Neural crest cell (in vitro differentiated cells): ENCODE data around the gene WNK2. TPM values are rescaled to one million over a fixed set of nuclear protein-coding genes. Genes with fewer than 3 reads are reported as not detected.

Source experiments
- DNase-seq: peaks from one replicate; pipeline ENCODE4 v3.0.0; 2021; ENCODE audit warnings: low read depth, mixed read lengths, low spot score
- H3K27ac Mint-ChIP-seq: one replicate; pipeline ENCODE4 v1.8.0; 2021; ENCODE audit warnings: mild to moderate bottlenecking, mixed read lengths; ENCODE audit not compliant: unreplicated experiment
- H3K27me3 Mint-ChIP-seq: 2 replicates; pipeline ENCODE4 v1.8.0; 2021; ENCODE audit warnings: low read depth, mild to moderate bottlenecking, mixed read lengths
- H3K36me3 Mint-ChIP-seq: 2 replicates; pipeline ENCODE4 v1.8.0; 2021; ENCODE audit warnings: low read depth, mild to moderate bottlenecking, mixed read lengths
- H3K4me1 Mint-ChIP-seq: 2 replicates; pipeline ENCODE4 v1.8.0; 2021; ENCODE audit warnings: mixed read lengths
- H3K4me3 Mint-ChIP-seq: one replicate; pipeline ENCODE4 v1.8.0; 2021; ENCODE audit warnings: mild to moderate bottlenecking, mixed read lengths
- H3K9me3 Mint-ChIP-seq: 2 replicates; pipeline ENCODE4 v1.8.0; 2021; ENCODE audit warnings: mixed read lengths
- total RNA-seq: library from RNA; stranded (reverse); gene quantifications from 2 replicates; pipeline ENCODE4 v1.2.1, GENCODE V29; 2021
- TF ChIP-seq, protein P1 (sequence below): fragments of 200-600 bp; sonication (generic); conservative IDR thresholded peaks from 2 replicates; pipeline ENCODE4 v1.5.0; 2021; ENCODE audit warnings: antibody characterized with exemption, mild to moderate bottlenecking

The WNK2 gene
- total RNA-seq, 1 donor from 2014 or later: 27.8 TPM

DNA sequence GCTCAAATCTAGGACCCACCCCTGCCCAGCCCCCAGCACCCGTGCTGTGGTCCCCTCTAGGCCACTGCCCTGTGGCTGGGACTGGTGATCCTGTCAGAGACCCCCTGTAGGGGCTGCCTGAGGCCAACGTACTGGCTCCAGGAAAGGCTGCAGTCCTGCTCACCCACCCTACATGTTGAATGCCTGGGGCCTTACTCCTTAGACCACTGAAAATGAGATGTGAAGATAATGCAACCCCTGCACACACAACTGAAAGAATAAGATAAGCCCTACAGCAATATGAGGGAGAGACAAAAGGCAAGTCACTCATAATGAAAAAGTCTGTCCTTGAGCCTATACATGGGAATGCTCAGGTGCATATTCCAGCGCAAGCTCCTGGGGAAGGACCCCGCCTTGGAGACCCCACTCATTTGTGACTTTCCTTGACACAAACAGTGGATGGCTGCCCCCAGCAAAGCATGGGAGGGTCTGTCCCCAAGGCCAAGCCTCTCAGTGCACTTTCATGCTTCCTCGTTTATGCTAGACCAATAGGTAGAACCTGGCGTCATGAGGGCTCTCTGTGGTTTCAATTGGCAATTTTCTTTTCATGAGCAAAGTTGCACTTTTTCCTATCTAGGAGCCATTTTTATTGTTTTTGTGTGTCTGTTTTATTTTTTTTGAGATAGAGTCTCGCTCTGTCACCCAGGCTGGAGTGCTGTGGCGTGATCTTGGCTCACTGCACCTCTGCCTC lies 12.5 kb upstream of the WNK2 start:
- no peaks in the 10 kb centered on the region for H3K36me3 Mint-ChIP-seq
- no peak for DNase-seq
- H3K27me3 Mint-ChIP-seq: no peaks in the 10 kb centered on the region
- peaks cover 7% of the 10 kb centered on the region for H3K4me1 Mint-ChIP-seq
- no peak overlapping the region for H3K27ac Mint-ChIP-seq
- H3K4me3 Mint-ChIP-seq: no peak overlapping the region
- TF ChIP-seq, protein P1, sequence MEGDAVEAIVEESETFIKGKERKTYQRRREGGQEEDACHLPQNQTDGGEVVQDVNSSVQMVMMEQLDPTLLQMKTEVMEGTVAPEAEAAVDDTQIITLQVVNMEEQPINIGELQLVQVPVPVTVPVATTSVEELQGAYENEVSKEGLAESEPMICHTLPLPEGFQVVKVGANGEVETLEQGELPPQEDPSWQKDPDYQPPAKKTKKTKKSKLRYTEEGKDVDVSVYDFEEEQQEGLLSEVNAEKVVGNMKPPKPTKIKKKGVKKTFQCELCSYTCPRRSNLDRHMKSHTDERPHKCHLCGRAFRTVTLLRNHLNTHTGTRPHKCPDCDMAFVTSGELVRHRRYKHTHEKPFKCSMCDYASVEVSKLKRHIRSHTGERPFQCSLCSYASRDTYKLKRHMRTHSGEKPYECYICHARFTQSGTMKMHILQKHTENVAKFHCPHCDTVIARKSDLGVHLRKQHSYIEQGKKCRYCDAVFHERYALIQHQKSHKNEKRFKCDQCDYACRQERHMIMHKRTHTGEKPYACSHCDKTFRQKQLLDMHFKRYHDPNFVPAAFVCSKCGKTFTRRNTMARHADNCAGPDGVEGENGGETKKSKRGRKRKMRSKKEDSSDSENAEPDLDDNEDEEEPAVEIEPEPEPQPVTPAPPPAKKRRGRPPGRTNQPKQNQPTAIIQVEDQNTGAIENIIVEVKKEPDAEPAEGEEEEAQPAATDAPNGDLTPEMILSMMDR: no peak
- no peaks in the 10 kb centered on the region for H3K9me3 Mint-ChIP-seq

DNA sequence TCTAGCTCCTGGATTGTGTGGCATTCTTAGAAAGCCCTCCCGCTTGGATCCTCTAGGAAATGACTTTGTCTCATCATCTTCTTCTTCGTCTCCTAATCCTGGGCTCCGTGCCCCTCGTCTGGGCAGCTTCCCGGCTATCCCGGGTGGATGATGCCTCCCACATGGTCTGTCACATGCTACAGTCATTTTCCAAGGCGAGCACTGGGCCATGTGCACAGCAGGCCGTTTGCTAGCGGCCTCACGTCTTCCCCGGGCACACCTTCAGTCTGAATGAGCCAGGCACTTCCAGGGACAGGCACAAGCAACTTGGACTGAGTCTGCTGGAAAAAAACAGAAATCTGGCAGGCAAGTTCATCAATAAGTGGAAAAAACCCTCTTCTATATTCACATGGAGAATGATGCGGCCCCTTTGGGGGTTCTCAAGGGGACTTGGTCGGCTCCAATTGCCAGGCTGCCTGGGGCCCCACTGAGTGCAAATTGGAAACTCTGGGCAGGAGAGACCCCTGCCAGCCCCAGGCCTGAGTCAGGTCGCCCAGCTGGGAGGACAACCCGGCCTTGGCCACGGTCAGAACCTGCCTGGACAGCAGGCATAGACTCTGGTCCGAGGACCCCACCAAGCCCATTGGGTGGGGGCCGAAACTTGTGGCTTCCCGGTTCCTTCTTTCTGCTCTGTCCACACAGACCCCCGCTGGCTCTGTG lies 11.1 kb upstream of the WNK2 start:
- Mint-ChIP-seq H3K27ac (no peak overlapping the region), H3K4me3 (no peak overlapping the region), H3K9me3 (no peaks in the 10 kb centered on the region), H3K27me3 (peaks cover 4% of the 10 kb centered on the region), H3K36me3 (no peaks in the 10 kb centered on the region), H3K4me1 (peaks cover 7% of the 10 kb centered on the region)
- DNase-seq: no peak
- TF ChIP-seq, protein P1: no peak

DNA sequence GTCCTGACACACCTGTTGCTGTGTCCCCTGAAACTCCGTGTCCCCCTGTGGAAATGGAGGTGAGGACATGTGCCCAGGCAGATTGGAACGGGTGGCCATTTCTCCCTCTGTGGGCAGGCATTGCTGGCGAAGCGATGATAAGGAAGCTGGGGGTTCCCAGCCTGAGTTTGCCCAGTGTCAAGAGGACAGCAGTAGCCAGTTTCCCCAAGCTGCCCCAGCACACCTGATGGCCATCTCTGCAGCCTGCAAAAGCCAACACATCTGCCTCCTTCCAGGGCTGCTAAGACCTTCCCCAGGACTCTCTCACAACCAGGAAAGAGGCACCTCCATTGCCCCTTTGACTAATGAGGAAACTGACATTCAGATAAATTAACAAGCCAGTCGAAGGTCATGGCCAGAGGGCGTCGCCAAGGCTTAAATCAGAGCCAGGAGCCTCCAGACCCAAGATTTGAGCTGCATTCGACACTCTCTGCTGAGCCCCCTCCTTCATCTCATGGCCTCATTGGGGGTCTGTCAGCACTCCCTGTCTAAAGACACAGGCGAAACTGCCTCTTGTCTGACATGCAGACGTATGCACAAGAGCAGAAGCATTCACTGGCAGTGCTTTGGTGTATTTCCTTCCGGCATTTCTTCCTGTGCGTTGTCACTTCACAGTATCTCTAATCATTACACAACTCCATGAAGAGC lies 10.4 kb upstream of the WNK2 start:
- Mint-ChIP-seq H3K27ac (no peak overlapping the region), H3K4me3 (no peak overlapping the region), H3K27me3 (peaks cover 5% of the 10 kb centered on the region), H3K9me3 (no peaks in the 10 kb centered on the region), H3K36me3 (no peaks in the 10 kb centered on the region), H3K4me1 (peaks cover 7% of the 10 kb centered on the region)
- TF ChIP-seq, protein P1: no peak
- DNase-seq: no peak

DNA sequence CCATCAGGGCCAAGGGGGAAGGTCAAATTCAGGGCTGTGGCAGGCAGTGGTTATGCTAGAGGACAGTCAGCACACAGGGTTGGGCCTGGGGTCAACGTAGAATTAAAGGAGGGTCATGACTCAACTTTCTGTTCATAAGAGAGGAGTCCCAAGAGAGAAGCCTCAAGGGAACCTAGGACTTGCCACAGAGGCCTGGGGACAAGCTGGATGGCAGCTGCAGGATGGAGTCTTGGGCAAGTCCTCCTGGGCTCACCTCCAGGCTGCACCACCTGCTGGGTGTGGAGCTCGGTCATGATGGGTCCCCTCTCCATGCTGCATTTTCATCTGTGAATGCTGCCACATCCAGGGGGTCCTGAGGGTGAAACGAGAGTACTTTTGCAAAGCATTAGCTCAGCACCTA lies 9.0 kb upstream of the WNK2 start:
- Mint-ChIP-seq H3K9me3 (no peaks in the 10 kb centered on the region), H3K27me3 (peaks cover 10% of the 10 kb centered on the region), H3K36me3 (no peaks in the 10 kb centered on the region), H3K4me1 (peaks cover 7% of the 10 kb centered on the region), H3K4me3 (no peak overlapping the region), H3K27ac (no peak overlapping the region)
- TF ChIP-seq, protein P1: no peak
- no peak for DNase-seq

DNA sequence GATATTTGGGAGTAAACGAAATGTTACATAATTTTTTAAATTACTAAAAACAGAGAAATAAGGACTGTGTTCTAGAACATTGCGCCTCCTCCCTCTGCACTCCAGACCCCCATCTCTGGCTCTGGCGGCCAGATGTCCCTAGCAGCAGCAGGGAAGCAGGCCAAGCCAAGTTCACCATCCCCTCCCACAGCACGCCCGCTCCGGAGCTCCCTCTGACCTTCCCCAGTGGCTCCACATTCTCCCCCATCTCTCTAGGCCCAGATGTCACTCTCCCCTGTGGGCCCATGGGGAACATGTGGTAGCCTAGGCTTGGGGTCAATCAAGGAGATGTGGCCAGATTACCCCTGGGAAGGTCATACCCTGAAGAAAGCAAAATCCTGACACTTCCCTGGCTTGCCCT lies 6.3 kb upstream of the WNK2 start:
- H3K36me3 Mint-ChIP-seq: no peaks in the 10 kb centered on the region
- TF ChIP-seq, protein P1: no peak
- H3K9me3 Mint-ChIP-seq: no peaks in the 10 kb centered on the region
- H3K4me1 Mint-ChIP-seq: peaks cover 7% of the 10 kb centered on the region
- DNase-seq: no peak
- peaks cover 37% of the 10 kb centered on the region for H3K27me3 Mint-ChIP-seq
- H3K4me3 Mint-ChIP-seq: no peak overlapping the region
- H3K27ac Mint-ChIP-seq: no peak overlapping the region
